HepG2 (cell line): ENCODE measurements around the gene FBXO11. TPM values are rescaled to one million over a fixed set of nuclear protein-coding genes. Genes with fewer than 3 reads are reported as not detected.
A peak's percentile ranks its signal among the peaks of the same experiment; 100 is the strongest.

Experiments
- ARHGAP35 ChIP-seq: sonication (generic); formaldehyde crosslinking; IDR thresholded peaks from 2 replicates; pipeline ENCODE4 v1.9.0; 2022; ENCODE audit warnings: mild to moderate bottlenecking, inconsistent platforms, moderate library complexity, missing genetic modification reagents, borderline replicate concordance
- BATF2 ChIP-seq: sonication (generic); formaldehyde crosslinking; IDR thresholded peaks from 2 replicates; pipeline ENCODE4 v1.8.0; 2022; ENCODE audit warnings: mild to moderate bottlenecking, missing genetic modification reagents, moderate library complexity
- ESRRA ChIP-seq: sonication (generic); formaldehyde crosslinking; IDR thresholded peaks from 2 replicates; pipeline ENCODE4 v1.5.1; 2020; ENCODE audit warnings: mild to moderate bottlenecking, low read depth, missing genetic modification reagents
- FOXC1 ChIP-seq: sonication (generic); formaldehyde crosslinking; IDR thresholded peaks from 2 replicates; pipeline ENCODE4 v1.8.0; 2022; ENCODE audit warnings: mild to moderate bottlenecking, missing genetic modification reagents, borderline replicate concordance
- GATAD1 ChIP-seq: IDR thresholded peaks from 2 replicates; pipeline ENCODE4 v1.6.1; 2016; ENCODE audit warnings: missing genetic modification reagents, missing compliant biosample characterization
- MAFK ChIP-seq, 2 experiments: IDR thresholded peaks in 1 of 2; conservative IDR thresholded peaks in 1 of 2; 2 replicates each; pipeline ENCODE4 v1.6.1; 2011; ENCODE audit warnings: improper control_type of control experiment in 2 of 2, low read length in 2 of 2
- MED1 ChIP-seq: sonication (generic); formaldehyde crosslinking; IDR thresholded peaks from 2 replicates; pipeline ENCODE4 v1.4.0; 2020; ENCODE audit warnings: missing genetic modification reagents
- MIXL1 ChIP-seq: IDR thresholded peaks from 2 replicates; pipeline ENCODE4 v1.6.1; 2016
- MTA1 ChIP-seq: sonication (generic); formaldehyde crosslinking; IDR thresholded peaks from 2 replicates; pipeline ENCODE4 v1.4.0; 2020; ENCODE audit warnings: missing genetic modification reagents, mild to moderate bottlenecking, borderline replicate concordance
- NAIF1 ChIP-seq: sonication (generic); formaldehyde crosslinking; IDR thresholded peaks from 2 replicates; pipeline ENCODE4 v1.5.0; 2020; ENCODE audit warnings: mild to moderate bottlenecking, missing genetic modification reagents, borderline replicate concordance
- NCOA5 ChIP-seq: sonication (generic); formaldehyde crosslinking; IDR thresholded peaks from 2 replicates; pipeline ENCODE4 v1.4.0; 2020; ENCODE audit warnings: missing genetic modification reagents
- PHF8 ChIP-seq: sonication (generic); formaldehyde crosslinking; IDR thresholded peaks from 2 replicates; pipeline ENCODE4 v1.5.0; 2020; ENCODE audit warnings: missing genetic modification reagents
- POGZ ChIP-seq: sonication (generic); formaldehyde crosslinking; IDR thresholded peaks from 2 replicates; pipeline ENCODE4 v1.4.0; 2020; ENCODE audit warnings: mild to moderate bottlenecking, missing genetic modification reagents
- POLR2A ChIP-seq, 2 experiments: IDR thresholded peaks; 2 replicates each; pipeline ENCODE4 v1.6.1; 2011; ENCODE audit warnings: low read depth in 2 of 2, low read length in 2 of 2, mild to moderate bottlenecking in 1 of 2, moderate library complexity in 1 of 2; ENCODE audit not compliant: insufficient read depth in 1 of 2
- RBM39 ChIP-seq: fragments of 200-400 bp; formaldehyde crosslinking; IDR thresholded peaks from one replicate; pipeline ENCODE4 v1.6.1; 2018; ENCODE audit warnings: antibody characterized with exemption, mild to moderate bottlenecking, low read depth, low read length; ENCODE audit not compliant: poor library complexity, severe bottlenecking
- SIX4 ChIP-seq: sonication (generic); formaldehyde crosslinking; IDR thresholded peaks from 2 replicates; pipeline ENCODE4 v1.4.0; 2020; ENCODE audit warnings: missing genetic modification reagents
- SOX13 ChIP-seq, 3 experiments: fragments of 450-650 bp in 1 of 3; sonication (generic) in 1 of 3; formaldehyde crosslinking in 1 of 3; IDR thresholded peaks in 2 of 3; conservative IDR thresholded peaks in 1 of 3; 2 replicates each; pipeline versions ENCODE4 v1.5.0 to v1.6.1; 2016 to 2020; ENCODE audit warnings: antibody characterized with exemption in 1 of 3, mild to moderate bottlenecking in 1 of 3, missing compliant biosample characterization in 1 of 3, missing genetic modification reagents in 1 of 3, moderate library complexity in 1 of 3
- SP2 ChIP-seq: sonication (generic); formaldehyde crosslinking; IDR thresholded peaks from 2 replicates; pipeline ENCODE4 v1.5.1; 2020; ENCODE audit warnings: mild to moderate bottlenecking, missing genetic modification reagents
- TRIM22 ChIP-seq: fragments of 450-650 bp; IDR thresholded peaks from 2 replicates; pipeline ENCODE4 v1.6.1; 2017
- ZNF20 ChIP-seq: sonication (generic); formaldehyde crosslinking; IDR thresholded peaks from 2 replicates; pipeline ENCODE4 v1.4.0; 2020; ENCODE audit warnings: mild to moderate bottlenecking, moderate library complexity, missing genetic modification reagents
- ZNF232 ChIP-seq: sonication (generic); formaldehyde crosslinking; IDR thresholded peaks from 2 replicates; pipeline ENCODE4 v1.4.0; 2020; ENCODE audit warnings: missing genetic modification reagents, borderline replicate concordance
- ZNF329 ChIP-seq: sonication (generic); formaldehyde crosslinking; IDR thresholded peaks from 2 replicates; pipeline ENCODE4 v1.9.0; 2021; ENCODE audit warnings: low read depth, mild to moderate bottlenecking, missing genetic modification reagents
- ZNF331 ChIP-seq: sonication (generic); formaldehyde crosslinking; IDR thresholded peaks from 2 replicates; pipeline ENCODE4 v1.4.0; 2020; ENCODE audit warnings: missing genetic modification reagents
- ZNF451 ChIP-seq: sonication (generic); formaldehyde crosslinking; IDR thresholded peaks from 2 replicates; pipeline ENCODE4 v1.5.0; 2020; ENCODE audit warnings: mild to moderate bottlenecking, missing genetic modification reagents
- ZNF644 ChIP-seq: IDR thresholded peaks from 2 replicates; pipeline ENCODE4 v1.6.1; 2016; ENCODE audit warnings: low read depth
- ZNF704 ChIP-seq: sonication (generic); formaldehyde crosslinking; IDR thresholded peaks from 2 replicates; pipeline ENCODE4 v1.8.1; 2023; ENCODE audit warnings: mild to moderate bottlenecking, inconsistent platforms, moderate library complexity, missing genetic modification reagents, borderline replicate concordance
- ZZZ3 ChIP-seq: sonication (generic); formaldehyde crosslinking; IDR thresholded peaks from 2 replicates; pipeline ENCODE4 v1.4.0; 2020; ENCODE audit warnings: missing genetic modification reagents, mild to moderate bottlenecking, borderline replicate concordance
- polyA plus RNA-seq, 8 experiments: library from polyadenylated mRNA; depleted of rRNA in 3 of 8; stranded (reverse) in 7 of 8; unstranded in 1 of 8; fragments of >200 nt; fragmentation: Illumina TruSeq in 4 of 8; extraction: Trizol in 4 of 8; gene quantifications; 2 replicates each; pipeline versions ENCODE4 v1.2.1 to v1.2.3, GENCODE V29; 2011 to 2016; ENCODE audit warnings: low read depth in 4 of 8, missing spikeins in 1 of 8, mixed read lengths in 1 of 8; ENCODE audit not compliant: insufficient read depth in 1 of 8
- total RNA-seq, 5 experiments: library from RNA; depleted of rRNA; stranded (reverse); fragments of >200 nt; fragmentation: Illumina TruSeq; extraction: Trizol; gene quantifications; 2 replicates each; pipeline ENCODE4 v1.2.3, GENCODE V29; 2016; ENCODE audit warnings: low read depth in 1 of 5

FBXO11 gene
- total and polyA plus RNA-seq, 2 of the 13 experiments (the other 11 are each of a cell fraction or from before 2014, with no cell fraction given) = 27.9 to 47.6 TPM

- TF ChIP-seq SOX13 (IDR thresholded peaks at IDR 0.05) (no peak; the same call in 1 of the 2 replicates), SOX13 (CRISPR knock-in tag; conservative IDR thresholded peaks at IDR 0.05 in 1 of 2, IDR thresholded peaks at IDR 0.05 in 1 of 2) (peak in 1 of 2 experiments; percentile 42; a peak in 1 of 4 replicates), POGZ (CRISPR knock-in tag) (peak; percentile 77), MED1 (CRISPR knock-in tag) (peak; percentile 41), GATAD1 (CRISPR knock-in tag) (0 out of 2 replicates have a peak, but pooled peaks have one; percentile 25), ZNF451 (CRISPR knock-in tag) (no peak), RBM39 (no peak), BATF2 (CRISPR knock-in tag) (0 out of 2 replicates have a peak, but pooled peaks have one; percentile 17), ZNF331 (CRISPR knock-in tag) (0 out of 2 replicates have a peak, but pooled peaks have one; percentile 51), NAIF1 (CRISPR knock-in tag) (no peak), SIX4 (peak; percentile 86), ZNF329 (CRISPR knock-in tag) (0 out of 2 replicates have a peak, but pooled peaks have one; percentile 76), POLR2A (IDR thresholded peaks at IDR 0.05; ENCODE audit: insufficient read depth in 1 of 2, low read depth in 2 of 2, low read length in 2 of 2) (peak; percentile 75 to 88), ZNF704 (CRISPR knock-in tag) (no peak), MIXL1 (peak; percentile 61; the same call in 1 of the 2 replicates), NCOA5 (CRISPR knock-in tag) (no peak), SP2 (CRISPR knock-in tag) (peak; percentile 85), PHF8 (peak; percentile 25), FOXC1 (CRISPR knock-in tag) (no peak), MAFK (conservative IDR thresholded peaks at IDR 0.05 in 1 of 2, IDR thresholded peaks at IDR 0.05 in 1 of 2; ENCODE audit: low read length in 2 of 2) (no peak), ZNF20 (CRISPR knock-in tag) (0 out of 2 replicates have a peak, but pooled peaks have one; percentile 60), ZNF644 (CRISPR knock-in tag) (peak; percentile 79; the same call in 1 of the 2 replicates), TRIM22 (no peak), ZZZ3 (CRISPR knock-in tag) (no peak), MTA1 (CRISPR knock-in tag) (peak; percentile 48; the same call in 1 of the 2 replicates), ESRRA (CRISPR knock-in tag) (no peak), ARHGAP35 (no peak), ZNF232 (CRISPR knock-in tag) (0 out of 2 replicates have a peak, but pooled peaks have one; percentile 26)
Measured at GRCh38 chr2:47906157-47907038, at the start of gene FBXO11 (continued).
